Endothelial cell of umbilical vein (primary cell): ENCODE results near the gene SPRN. TPM values are rescaled to one million over a fixed set of nuclear protein-coding genes. Genes with fewer than 3 reads are reported as not detected.
"Not testable (repeated sequence)": the region's sequence is repeated elsewhere in the genome, so short reads cannot be mapped to it uniquely, and the experiment has no call there.

Experiments used
- BruUV-seq: library from RNA; stranded (reverse); fragments of 400-500 nt; replicated peaks from 2 replicates; lab custom pipeline; 2021; lab: Mats Ljungman, UMichigan
- CTCF ChIA-PET: fragments of 300-600, 350-600 bp; sonication (Branson Sonifier 250); formaldehyde crosslinking; loops from one replicate; lab custom pipeline; 2021; ENCODE audit warnings: antibody characterized with exemption, inconsistent platforms; lab: Charles Lee
- POLR2A ChIA-PET: fragments of 300-600, 350-600 bp; sonication (Branson Sonifier 250); formaldehyde crosslinking; loops from one replicate; lab custom pipeline; 2021; ENCODE audit warnings: antibody characterized with exemption, inconsistent platforms; lab: Charles Lee
- DNase-seq: peaks from one replicate; pipeline ENCODE4 v3.0.0-alpha.2; 2011; ENCODE audit warnings: low read depth, low spot score
- FAIRE-seq: peaks from 2 replicates; lab custom pipeline; 2011; peaks lifted over from hg19 to GRCh38; lab: Jason Lieb, UNC
- H2AFZ ChIP-seq: 2 replicates; pipeline ENCODE4 v1.6.0; 2012; ENCODE audit warnings: low read depth, low read length, control low read depth, inconsistent platforms
- H3K27ac ChIP-seq: 2 replicates; pipeline ENCODE4 v1.5.1; 2011; ENCODE audit warnings: low read depth, mild to moderate bottlenecking, control low read depth, low read length, moderate library complexity; ENCODE audit not compliant: insufficient read depth
- H3K27me3 ChIP-seq, 2 experiments: 2 replicates each; pipeline versions ENCODE4 v1.6.0 to v1.6.1; 2011; ENCODE audit warnings: low read length in 2 of 2, mixed read lengths in 1 of 2; ENCODE audit not compliant: control insufficient read depth in 2 of 2, insufficient read depth in 2 of 2
- H3K36me3 ChIP-seq, 2 experiments: 2 replicates in 1 of 2; 3 replicates in 1 of 2; pipeline ENCODE4 v1.5.1; 2011; ENCODE audit warnings: low read length in 2 of 2, mild to moderate bottlenecking in 1 of 2, moderate library complexity in 1 of 2; ENCODE audit not compliant: control insufficient read depth in 2 of 2, insufficient read depth in 2 of 2; ENCODE audit errors: extremely low read depth in 1 of 2
- H3K4me1 ChIP-seq: 3 replicates; pipeline ENCODE4 v1.5.1; 2011; ENCODE audit warnings: mild to moderate bottlenecking, low read length; ENCODE audit not compliant: control insufficient read depth, insufficient read depth; ENCODE audit errors: extremely low read depth
- H3K4me2 ChIP-seq: 2 replicates; pipeline ENCODE4 v1.6.1; 2011; ENCODE audit warnings: low read length, control low read depth, mixed read lengths; ENCODE audit not compliant: insufficient read depth
- H3K4me3 ChIP-seq, 3 experiments: fragments of 200-600 bp in 1 of 3; sonication (generic), shearing (Covaris generic) in 1 of 3; replicated peaks in 1 of 3; 2 replicates each; pipeline ENCODE4 v1.5.1; 2011 to 2016; ENCODE audit warnings: control low read depth in 3 of 3, low read length in 3 of 3, mild to moderate bottlenecking in 2 of 3, inconsistent platforms in 1 of 3, low read depth in 1 of 3, moderate library complexity in 1 of 3; ENCODE audit not compliant: insufficient read depth in 1 of 3
- H3K79me2 ChIP-seq: 2 replicates; pipeline ENCODE4 v1.6.0; 2012; ENCODE audit warnings: low read length, inconsistent platforms; ENCODE audit not compliant: control insufficient read depth, insufficient read depth
- H3K9ac ChIP-seq: replicated peaks from 2 replicates; pipeline ENCODE3; 2011; ENCODE audit warnings: low read length, control low read depth; ENCODE audit not compliant: insufficient read depth; ENCODE audit errors: extremely low read depth
- H3K9me1 ChIP-seq: replicated peaks from 3 replicates; pipeline ENCODE4 v1.6.0; 2011; ENCODE audit warnings: mild to moderate bottlenecking, low read length; ENCODE audit not compliant: control insufficient read depth, insufficient read depth; ENCODE audit errors: extremely low read depth
- H3K9me3 ChIP-seq: replicated peaks from 2 replicates; pipeline ENCODE4 v1.5.1; 2012; ENCODE audit warnings: low read length, inconsistent platforms; ENCODE audit not compliant: control insufficient read depth, insufficient read depth
- H4K20me1 ChIP-seq: replicated peaks from 2 replicates; pipeline ENCODE3; 2011; ENCODE audit warnings: mild to moderate bottlenecking, low read length; ENCODE audit not compliant: control insufficient read depth, insufficient read depth; ENCODE audit errors: extremely low read depth
- CTCF ChIP-seq, 2 donors: IDR thresholded peaks; 1 replicate in 1 of 2; 2 replicates in 1 of 2; pipeline ENCODE4 v1.5.1; 2011; ENCODE audit warnings: low read length in 2 of 2, mild to moderate bottlenecking in 2 of 2, moderate library complexity in 2 of 2, control low read depth in 1 of 2, inconsistent platforms in 1 of 2, low read depth in 1 of 2; ENCODE audit not compliant: insufficient read depth in 1 of 2; ENCODE audit errors: extremely low read depth in 1 of 2
- EZH2 ChIP-seq: IDR thresholded peaks from 2 replicates; pipeline ENCODE4 v1.6.1; 2012; ENCODE audit warnings: borderline replicate concordance, low read depth, mild to moderate bottlenecking, moderate library complexity, low read length, inconsistent platforms; ENCODE audit not compliant: severe bottlenecking
- FOS ChIP-seq: IDR thresholded peaks from 2 replicates; pipeline ENCODE4 v1.6.1; 2011; ENCODE audit warnings: mild to moderate bottlenecking, low read length, moderate library complexity, borderline replicate concordance; ENCODE audit not compliant: insufficient read depth
- GATA2 ChIP-seq: IDR thresholded peaks from 2 replicates; pipeline ENCODE4 v1.7.0; 2011; ENCODE audit warnings: low read depth, mild to moderate bottlenecking, moderate library complexity, mixed read lengths, low read length; ENCODE audit not compliant: insufficient read length, insufficient read depth
- JUN ChIP-seq: IDR thresholded peaks from 2 replicates; pipeline ENCODE4 v1.6.1; 2011; ENCODE audit warnings: borderline replicate concordance, low read depth; ENCODE audit not compliant: insufficient read length, insufficient read depth
- MYC ChIP-seq: IDR thresholded peaks from one replicate; pipeline ENCODE4 v1.6.1; 2011; ENCODE audit warnings: mild to moderate bottlenecking, low read depth, low read length
- POLR2A ChIP-seq: IDR thresholded peaks from 2 replicates; pipeline ENCODE4 v1.6.1; 2012; ENCODE audit warnings: low read depth, mild to moderate bottlenecking, control low read depth, low read length
- POLR2AphosphoS5 ChIP-seq: IDR thresholded peaks from 2 replicates; pipeline ENCODE4 v1.6.1; 2012; ENCODE audit warnings: low read depth, mild to moderate bottlenecking, control low read depth, low read length, moderate library complexity; ENCODE audit not compliant: insufficient read depth
- dilution Hi-C: fragments of 300-500 bp; cut with MboI; formaldehyde crosslinking; loops from one replicate; pipeline ENCODE4 v1.15.0; 2019; ENCODE audit warnings: low sequenced_read_pairs; ENCODE audit not compliant: extremely low pct_ligation_motif_present
- intact Hi-C: fragments of 100-400 bp; cut with micrococcal nuclease; formaldehyde crosslinking; loops from one replicate; pipeline ENCODE4 v1.10.0; 2022
- polyA plus RNA-seq, 4 experiments: library from polyadenylated mRNA; depleted of rRNA in 3 of 4; stranded (reverse) in 3 of 4; unstranded in 1 of 4; fragments of >200 nt; gene quantifications; 2 replicates each; pipeline versions ENCODE4 v1.2.1 to v1.2.3, GENCODE V29; 2011 to 2012; ENCODE audit warnings: missing spikeins in 1 of 4
- total RNA-seq: library from RNA; stranded (reverse); gene quantifications from 2 replicates; pipeline ENCODE4 v1.2.3, GENCODE V29; 2021
- TF ChIP-seq, protein P1 (sequence below): IDR thresholded peaks from 2 replicates; pipeline ENCODE4 v1.6.1; 2011; ENCODE audit not compliant: insufficient read depth, insufficient read length

SPRN gene
- total and polyA plus RNA-seq, 2 donors (not counting 3 experiments of a cell fraction or from before 2014, with no cell fraction given), result 0.13 TPM; not detected in 1

DNA sequence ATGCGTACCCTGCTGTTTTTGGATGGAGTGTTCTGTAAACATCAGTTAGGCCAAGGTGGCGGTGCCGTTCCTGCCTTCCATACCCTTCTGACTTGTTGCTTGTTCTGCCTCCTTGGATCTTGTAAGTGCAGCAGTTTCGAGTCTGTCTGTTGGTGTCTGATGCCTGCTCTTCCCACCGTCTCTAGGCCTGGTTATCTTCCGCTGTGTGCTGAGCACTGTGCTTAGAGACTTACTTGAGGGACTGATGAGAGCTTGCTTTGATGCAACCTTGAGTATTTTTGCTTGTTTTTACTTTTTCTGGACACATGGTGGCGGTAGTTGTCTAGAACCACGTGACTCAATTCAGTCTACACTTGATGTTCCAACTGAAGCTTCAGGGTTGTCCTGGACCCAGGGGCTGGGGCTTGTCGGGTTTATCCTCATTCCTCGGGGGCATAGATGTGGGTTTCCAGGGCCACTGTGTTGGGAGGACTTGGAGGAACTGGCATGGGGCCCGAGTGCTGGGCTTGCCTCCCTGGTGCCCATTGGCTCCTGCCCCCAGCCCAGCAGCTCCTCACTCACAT is 14.4 kb upstream of the SPRN start:
- ChIA-PET POLR2A (no interaction called here), CTCF (interaction anchor here (0.7 to 2.3 kb wide), 10 partner anchors 10 to 109 kb away, joined by 3 to 8 read pairs (median 3); no protein-coding TSS in a partner anchor)
- no peaks in the 10 kb centered on the region for H3K36me3 ChIP-seq
- intact Hi-C loops, result loop anchor here (5.0 kb wide), 2 partner anchors 59 to 111 kb away; no protein-coding TSS in a partner anchor
- H3K9me1 ChIP-seq, result no peaks in the 10 kb centered on the region
- no peaks in the 10 kb centered on the region for H3K9me3 ChIP-seq
- no peak overlapping the region for H3K9ac ChIP-seq
- no peak overlapping the region for H3K4me2 ChIP-seq
- H3K27me3 ChIP-seq, result no peaks in the 10 kb centered on the region
- no peak overlapping the region for H3K27ac ChIP-seq
- DNase-seq (peak; percentile 19), FAIRE-seq (peak; percentile 83)
- dilution Hi-C loops, result no loop called here
- H2AFZ ChIP-seq, result no peak overlapping the region
- no peaks in the 10 kb centered on the region for H4K20me1 ChIP-seq
- peak; percentile 13 to 15 for TF ChIP-seq CTCF (IDR thresholded peaks at IDR 0.05; ENCODE audit: extremely low read depth in 1 of 2, insufficient read depth in 1 of 2, low read depth in 1 of 2, low read length in 2 of 2)
- TF ChIP-seq, protein P1, sequence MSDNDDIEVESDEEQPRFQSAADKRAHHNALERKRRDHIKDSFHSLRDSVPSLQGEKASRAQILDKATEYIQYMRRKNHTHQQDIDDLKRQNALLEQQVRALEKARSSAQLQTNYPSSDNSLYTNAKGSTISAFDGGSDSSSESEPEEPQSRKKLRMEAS, result peak; percentile 48
- no peak for TF ChIP-seq EZH2
- TF ChIP-seq POLR2A, result no peak
- TF ChIP-seq MYC, result no peak
- no peak for TF ChIP-seq POLR2AphosphoS5
- TF ChIP-seq GATA2, result no peak
- no peak for TF ChIP-seq FOS
- no peak for TF ChIP-seq JUN
- H3K4me3 ChIP-seq, result no peak overlapping the region
- H3K4me1 ChIP-seq, result no peaks in the 10 kb centered on the region
- no peaks in the 10 kb centered on the region for H3K79me2 ChIP-seq
- no TSS peak for BruUV-seq

DNA sequence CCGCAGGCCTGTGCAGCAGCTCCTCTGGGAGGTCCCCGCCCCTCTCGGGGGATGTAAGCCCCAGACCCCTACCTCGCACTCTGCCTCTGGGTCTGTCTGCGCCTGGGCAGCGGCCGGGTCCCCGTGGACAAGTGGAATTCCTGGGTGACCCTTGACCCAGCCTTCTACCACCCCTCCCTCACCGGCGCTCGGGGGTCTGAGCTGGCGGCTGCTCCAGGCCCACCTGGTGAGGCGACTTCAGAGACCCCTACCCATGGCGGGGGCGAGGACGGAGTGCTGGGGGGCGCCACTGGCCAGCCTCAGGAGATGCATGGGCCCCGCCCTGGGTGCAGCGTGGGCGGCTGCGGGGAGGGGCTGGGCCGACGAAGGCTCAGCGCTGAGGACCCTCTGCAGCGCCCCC is 8.4 kb upstream of the SPRN start:
- intact Hi-C loops, BruUV-seq, FAIRE-seq: not testable (repeated sequence)

More for the DNA sequence above, 8.4 kb upstream of the SPRN start:
- POLR2A ChIA-PET, H3K79me2 ChIP-seq, dilution Hi-C loops, CTCF ChIA-PET, H3K27ac ChIP-seq, H3K9ac ChIP-seq, H3K4me3 ChIP-seq, H3K9me1 ChIP-seq, H3K4me1 ChIP-seq, H3K27me3 ChIP-seq, H3K36me3 ChIP-seq, H3K4me2 ChIP-seq, H4K20me1 ChIP-seq, H3K9me3 ChIP-seq, H2AFZ ChIP-seq, DNase-seq: not testable (repeated sequence)
